Thyroid gland (tissue), 4 donors: ENCODE measurements around the gene TOM1L2.

ENCODE experiments used
- POLR2A ChIP-seq, 2 donors: fragments of 450-650 bp; IDR thresholded peaks; one replicate each; pipeline ENCODE4 v1.6.1; 2017; ENCODE audit warnings: antibody characterized with exemption in 2 of 2, mild to moderate bottlenecking in 2 of 2, moderate library complexity in 1 of 2
- TF ChIP-seq, protein P1 (sequence below), 6 experiments: fragments of 200-600 bp in 3 of 6; fragments of 450-650 bp in 3 of 6; sonication (generic) in 3 of 6; IDR thresholded peaks; one replicate each; pipeline ENCODE4 v1.5.1; 2016 to 2019; ENCODE audit warnings: antibody characterized with exemption in 6 of 6, mild to moderate bottlenecking in 2 of 6, inconsistent platforms in 1 of 6, moderate library complexity in 1 of 6

- TF ChIP-seq, protein P1, sequence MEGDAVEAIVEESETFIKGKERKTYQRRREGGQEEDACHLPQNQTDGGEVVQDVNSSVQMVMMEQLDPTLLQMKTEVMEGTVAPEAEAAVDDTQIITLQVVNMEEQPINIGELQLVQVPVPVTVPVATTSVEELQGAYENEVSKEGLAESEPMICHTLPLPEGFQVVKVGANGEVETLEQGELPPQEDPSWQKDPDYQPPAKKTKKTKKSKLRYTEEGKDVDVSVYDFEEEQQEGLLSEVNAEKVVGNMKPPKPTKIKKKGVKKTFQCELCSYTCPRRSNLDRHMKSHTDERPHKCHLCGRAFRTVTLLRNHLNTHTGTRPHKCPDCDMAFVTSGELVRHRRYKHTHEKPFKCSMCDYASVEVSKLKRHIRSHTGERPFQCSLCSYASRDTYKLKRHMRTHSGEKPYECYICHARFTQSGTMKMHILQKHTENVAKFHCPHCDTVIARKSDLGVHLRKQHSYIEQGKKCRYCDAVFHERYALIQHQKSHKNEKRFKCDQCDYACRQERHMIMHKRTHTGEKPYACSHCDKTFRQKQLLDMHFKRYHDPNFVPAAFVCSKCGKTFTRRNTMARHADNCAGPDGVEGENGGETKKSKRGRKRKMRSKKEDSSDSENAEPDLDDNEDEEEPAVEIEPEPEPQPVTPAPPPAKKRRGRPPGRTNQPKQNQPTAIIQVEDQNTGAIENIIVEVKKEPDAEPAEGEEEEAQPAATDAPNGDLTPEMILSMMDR (IDR thresholded peaks at IDR 0.05), result no peak
- peak in 1 of 2 donors; percentile 12 for TF ChIP-seq POLR2A (IDR thresholded peaks at IDR 0.05)
Observed at GRCh38 chr17:17822189-17822588, 150.0 kb downstream of the TOM1L2 start.
